Right lung (tissue), 10 donors: Measurements from ENCODE around the gene HERC5. TPM values are rescaled to one million over a fixed set of nuclear protein-coding genes. Genes with fewer than 3 reads are reported as not detected.
"Not testable (repeated sequence)": the region's sequence is repeated elsewhere in the genome, so short reads cannot be mapped to it uniquely, and the experiment has no call there.

ENCODE experiments used
- DNase-seq, 2 donors: peaks; one replicate each; pipeline ENCODE4 v3.0.0-alpha.2; 2013
- long read RNA-seq, 8 donors: transcript quantifications; one replicate each; lab custom pipeline, GENCODE V29; 2026
- polyA plus RNA-seq, 5 donors: library from polyadenylated mRNA; unstranded; fragments of 120-200 nt; gene quantifications; one replicate each; pipeline versions ENCODE4 v1.2.1 to v1.2.3, GENCODE V29; 2013; ENCODE audit warnings: inconsistent platforms in 1 of 5, low replicate concordance in 1 of 5; ENCODE audit not compliant: insufficient read length in 5 of 5, insufficient read depth in 1 of 5

Gene HERC5
- polyA plus RNA-seq = 1 to 10 TPM; 4.8 to 6.9 (median 5.8) TPM
- long read RNA-seq, donor 1, partial matches to known transcripts = 0 of 1 reads
- long read RNA-seq, donor 1, other reads (novel, unspliced or antisense) = 0 of 1 reads
- long read RNA-seq, donor 2, partial matches to known transcripts = 0 of 1 reads
- long read RNA-seq, donor 2, other reads (novel, unspliced or antisense) = 0 of 1 reads
- long read RNA-seq, donor 3, partial matches to known transcripts = 0 of 1 reads
- long read RNA-seq, donor 3, other reads (novel, unspliced or antisense) = 0 of 1 reads
- long read RNA-seq, donor 4 = 0 reads
- long read RNA-seq, donor 5, partial matches to known transcripts = 0 of 1 reads
- long read RNA-seq, donor 5, other reads (novel, unspliced or antisense) = 0 of 1 reads
- long read RNA-seq, donor 6, partial matches to known transcripts = 0 of 2 reads
- long read RNA-seq, donor 6, other reads (novel, unspliced or antisense) = 0 of 2 reads
- long read RNA-seq, donor 7 = 0 reads
- long read RNA-seq, donor 8, partial matches to known transcripts = 0 of 1 reads
- long read RNA-seq, donor 8, other reads (novel, unspliced or antisense) = 0 of 1 reads

DNA sequence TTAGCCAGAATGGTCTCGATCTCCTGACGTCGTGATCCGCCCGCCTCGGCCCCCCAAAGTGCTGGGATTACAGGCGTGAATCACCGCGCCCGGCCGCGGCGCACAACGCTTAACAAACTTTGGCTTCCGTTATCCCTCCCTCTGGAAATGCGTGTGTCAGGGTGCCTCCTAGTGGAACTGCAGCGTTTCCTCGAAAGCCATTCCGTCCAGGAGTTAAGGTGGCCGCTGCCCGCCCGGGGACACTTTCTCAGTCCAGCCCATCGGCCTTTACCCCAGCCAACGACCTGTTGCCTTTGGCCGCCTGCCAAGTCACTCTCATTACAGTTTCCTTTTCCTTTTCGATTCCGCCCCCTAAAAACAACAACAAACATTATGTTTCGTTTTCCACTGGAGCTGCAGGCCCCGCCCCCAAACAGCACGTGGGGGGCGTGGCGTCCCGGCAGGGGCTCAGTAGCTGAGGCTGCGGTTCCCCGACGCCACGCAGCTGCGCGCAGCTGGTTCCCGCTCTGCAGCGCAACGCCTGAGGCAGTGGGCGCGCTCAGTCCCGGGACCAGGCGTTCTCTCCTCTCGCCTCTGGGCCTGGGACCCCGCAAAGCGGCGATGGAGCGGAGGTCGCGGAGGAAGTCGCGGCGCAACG lies at the start of gene HERC5:
Gene HERC5, plus strand, starts transcription at position 450 of the 637 bp plus-strand sequence. Its CDS starts 151 bp downstream, at position 601.
- peak; percentile 93 for DNase-seq

GRCh38 chr4:88409206-88409605 lies 47.7 kb upstream of the HERC5 start:
- no peak for DNase-seq

GRCh38 chr4:88409789-88410188 lies 47.1 kb upstream of the HERC5 start:
- DNase-seq = no peak

- no peak for DNase-seq
These were observed 45.3 kb upstream of the HERC5 start for GRCh38 chr4:88411491-88412096.

DNA sequence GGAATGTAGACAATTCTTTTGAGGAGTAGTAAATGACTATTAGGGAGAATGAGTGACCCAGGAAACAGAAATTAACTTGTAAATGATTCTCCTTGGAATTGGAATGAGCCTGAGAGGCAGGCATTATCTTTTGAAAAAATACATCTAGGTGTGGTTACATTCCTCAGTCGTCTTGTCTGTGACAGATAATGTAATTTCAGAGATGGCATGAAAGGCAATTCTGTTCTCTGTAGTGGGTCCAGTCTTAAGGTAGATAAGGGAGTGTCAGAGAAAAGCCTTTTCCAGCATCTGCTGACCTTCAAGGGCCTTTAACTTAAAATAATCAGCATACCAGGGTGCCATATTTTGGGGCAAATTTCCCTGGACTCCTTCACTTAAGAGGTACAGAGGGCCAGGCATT lies 43.1 kb upstream of the HERC5 start:
- DNase-seq = no peak

DNA sequence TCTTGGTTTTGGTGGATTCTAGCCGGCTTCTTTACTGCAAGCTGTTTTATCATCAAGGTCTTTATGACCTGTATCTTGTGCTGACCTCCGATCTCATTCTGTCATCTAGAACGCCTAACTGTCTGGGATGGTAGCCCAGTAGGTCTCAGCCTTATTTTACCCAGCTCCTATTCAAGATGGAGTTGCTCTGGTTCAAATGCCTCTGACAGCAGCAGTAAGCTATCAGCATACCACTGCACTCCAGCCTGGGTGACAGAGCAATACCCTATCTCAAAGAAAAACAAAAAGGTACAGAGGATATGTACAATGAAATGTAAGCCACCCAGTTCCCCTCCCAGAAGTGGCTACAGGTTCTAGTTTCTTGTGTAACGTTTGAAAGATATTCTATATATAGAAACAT lies 42.2 kb upstream of the HERC5 start:
- DNase-seq = no peak

GRCh38 chr4:88415982-88416381 lies 40.9 kb upstream of the HERC5 start:
- no peak for DNase-seq

GRCh38 chr4:88418411-88418810 lies 38.5 kb upstream of the HERC5 start:
- DNase-seq = no peak

GRCh38 chr4:88419874-88420273 lies 37.0 kb upstream of the HERC5 start:
- DNase-seq = no peak

- DNase-seq = no peak
These were observed 36.1 kb upstream of the HERC5 start for GRCh38 chr4:88420844-88421243.

DNA sequence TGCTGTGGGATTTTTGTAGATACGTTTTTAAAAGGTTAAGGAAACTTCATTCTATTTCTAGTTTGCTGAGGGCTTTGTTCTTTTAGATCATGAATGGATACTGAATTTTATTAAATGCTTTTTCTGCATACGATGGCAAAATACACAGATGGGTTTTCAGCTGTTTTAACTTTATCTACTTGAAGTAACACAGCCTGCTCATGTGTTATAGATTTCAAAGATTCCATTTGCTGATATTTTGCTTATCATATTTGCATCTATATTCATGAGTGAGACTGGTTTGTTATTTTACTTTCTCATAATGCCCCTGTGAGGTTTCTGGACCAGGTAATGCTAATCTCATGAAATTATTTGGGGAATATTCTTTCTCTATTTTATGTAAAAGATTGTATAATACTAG lies 34.5 kb upstream of the HERC5 start:
- no peak for DNase-seq

GRCh38 chr4:88429401-88429800 lies 27.5 kb upstream of the HERC5 start:
- DNase-seq = no peak

GRCh38 chr4:88435987-88436693 lies 20.8 kb upstream of the HERC5 start:
- DNase-seq = no peak

DNA sequence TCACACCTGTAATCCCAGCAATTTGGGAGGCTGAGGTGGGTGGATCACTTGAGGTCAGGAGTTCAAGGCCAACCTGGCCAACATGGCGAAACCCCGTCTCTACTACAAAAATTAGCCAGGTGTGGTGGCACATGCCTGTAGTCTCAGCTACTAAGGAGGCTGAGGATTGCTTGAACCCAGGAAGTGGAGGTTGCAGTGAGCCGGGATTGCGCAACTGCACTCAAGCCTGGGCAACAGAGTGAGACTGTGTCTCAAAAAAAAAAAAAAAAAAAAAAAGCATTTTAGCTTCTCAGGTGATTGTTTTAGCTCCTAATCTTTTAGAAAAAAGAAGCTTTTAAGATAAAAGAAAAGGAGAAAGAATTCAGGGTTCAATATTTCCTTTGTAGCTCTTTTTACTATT lies 19.0 kb upstream of the HERC5 start:
- DNase-seq = not testable (repeated sequence)

GRCh38 chr4:88439161-88439760 lies 17.7 kb upstream of the HERC5 start:
- DNase-seq = no peak

- DNase-seq = no peak
These were observed 16.8 kb upstream of the HERC5 start for GRCh38 chr4:88440146-88440545.

GRCh38 chr4:88441696-88442095 lies 15.2 kb upstream of the HERC5 start:
- no peak for DNase-seq

GRCh38 chr4:88442689-88443191 lies 14.2 kb upstream of the HERC5 start:
- no peak for DNase-seq

DNA sequence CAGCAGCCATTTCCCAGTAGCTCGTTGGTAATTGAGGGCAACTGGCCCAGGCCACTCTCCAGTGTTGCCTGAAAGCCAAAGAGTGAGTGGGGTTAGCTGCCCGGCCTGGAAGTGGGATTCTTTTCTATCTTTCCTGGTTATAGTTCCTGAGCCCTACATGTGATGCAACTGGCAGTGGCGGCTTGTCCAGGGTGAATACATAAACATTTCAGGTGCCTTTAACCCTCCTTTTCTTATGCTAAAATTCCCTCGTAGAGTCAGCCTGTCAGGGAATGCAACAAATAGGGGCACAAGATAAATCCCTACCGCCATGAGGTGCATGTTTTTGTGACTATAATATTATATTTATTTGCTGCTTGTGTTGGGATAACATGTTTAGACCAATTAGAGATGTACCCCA lies 13.4 kb upstream of the HERC5 start:
- DNase-seq = no peak

- DNase-seq = no peak
These were observed 11.7 kb upstream of the HERC5 start for GRCh38 chr4:88445252-88445651.

DNA sequence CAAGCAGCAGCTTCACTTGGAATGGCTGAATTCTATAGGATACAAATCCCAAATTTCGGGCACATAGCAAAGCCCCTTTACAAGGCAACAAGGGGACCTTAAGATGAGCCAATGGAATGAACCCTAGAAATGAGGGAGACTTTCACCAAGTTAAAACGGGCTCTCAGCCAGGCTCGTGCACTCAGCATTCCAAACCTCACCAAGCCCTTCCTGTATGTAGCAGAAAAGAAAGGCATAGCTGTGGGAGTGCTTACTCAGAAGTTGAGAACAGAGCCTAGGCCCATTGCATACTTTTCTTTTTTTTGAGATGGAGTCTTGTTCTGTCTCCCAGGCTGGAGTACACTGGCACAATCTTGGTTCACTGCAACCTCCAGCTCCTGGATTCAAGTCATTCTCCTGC lies 10.8 kb upstream of the HERC5 start:
- no peak for DNase-seq
